C1 segment of cervical spinal cord (tissue), 14 donors: ENCODE results near the gene EXOC4.

Experiments
- DNase-seq, 14 donors: peaks; one replicate each; lab custom pipeline; 2025; lab: John Stamatoyannopoulos, UW

Gene EXOC4

GRCh38 chr7:133364959-133365690, 112.2 kb downstream of the EXOC4 start:
- peak in 1 of 14 donors; percentile 57 for DNase-seq

DNA sequence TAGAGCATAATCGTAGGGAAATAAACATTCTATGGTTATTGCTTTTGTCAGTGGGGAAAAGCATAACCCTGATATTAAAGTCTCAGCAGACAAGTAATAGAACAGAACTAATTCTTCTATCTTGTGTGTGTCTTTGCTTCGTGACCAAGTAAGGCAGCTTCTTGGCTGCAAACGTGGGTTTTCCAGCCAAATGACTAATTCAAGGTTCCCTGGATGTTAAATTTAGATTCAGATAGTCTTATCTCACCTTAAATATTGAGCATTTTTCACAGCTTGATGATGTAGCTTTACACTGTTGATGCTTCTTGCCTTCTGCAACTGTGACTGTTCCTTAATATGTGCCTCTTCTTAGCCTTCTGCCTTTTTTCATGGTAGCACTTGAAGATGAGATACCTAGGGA, 113.0 kb downstream of the EXOC4 start:
- DNase-seq = peak in 1 of 14 donors; percentile 66

GRCh38 chr7:133367561-133367960, 114.7 kb downstream of the EXOC4 start:
- DNase-seq = no peak

GRCh38 chr7:133369130-133369529, 116.3 kb downstream of the EXOC4 start:
- DNase-seq = no peak

DNA sequence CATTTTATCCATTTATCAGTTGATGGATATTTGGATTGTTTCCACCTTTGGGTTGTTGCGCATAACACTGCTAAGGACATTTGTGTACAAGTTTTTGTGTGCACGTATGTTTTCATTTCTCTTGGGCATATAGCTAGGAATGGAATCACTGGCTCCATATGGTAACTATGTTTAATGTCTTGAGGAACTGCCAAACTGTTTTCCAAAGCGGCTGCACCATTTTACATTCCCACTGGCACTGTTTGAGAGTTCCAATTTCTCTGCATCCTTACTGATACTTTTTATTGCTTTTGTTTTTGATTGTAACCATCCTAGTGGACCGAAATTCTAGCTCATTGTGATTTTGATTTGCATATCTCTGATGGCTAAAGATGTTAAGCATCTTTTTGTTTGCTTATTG, 118.7 kb downstream of the EXOC4 start:
- no peak for DNase-seq

DNA sequence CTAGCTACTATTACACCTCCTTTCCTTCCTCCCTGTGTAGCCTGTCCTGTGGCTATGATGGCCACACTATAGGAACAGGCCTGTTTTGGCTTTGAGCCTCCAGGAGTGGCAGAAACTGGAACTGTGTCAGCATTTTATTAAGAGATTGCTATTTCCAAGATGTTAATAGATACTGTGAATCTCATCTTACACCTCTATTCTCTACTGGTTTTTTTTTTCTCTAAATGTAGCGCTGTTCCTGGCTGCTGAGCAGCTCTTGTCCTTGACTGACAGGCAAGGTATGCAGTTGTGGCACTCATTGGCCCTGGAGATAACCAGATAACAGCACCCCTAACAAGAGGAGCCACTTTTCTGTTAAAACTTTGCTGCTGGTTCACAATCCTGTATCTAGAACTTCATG, 119.5 kb downstream of the EXOC4 start:
- no peak for DNase-seq

DNA sequence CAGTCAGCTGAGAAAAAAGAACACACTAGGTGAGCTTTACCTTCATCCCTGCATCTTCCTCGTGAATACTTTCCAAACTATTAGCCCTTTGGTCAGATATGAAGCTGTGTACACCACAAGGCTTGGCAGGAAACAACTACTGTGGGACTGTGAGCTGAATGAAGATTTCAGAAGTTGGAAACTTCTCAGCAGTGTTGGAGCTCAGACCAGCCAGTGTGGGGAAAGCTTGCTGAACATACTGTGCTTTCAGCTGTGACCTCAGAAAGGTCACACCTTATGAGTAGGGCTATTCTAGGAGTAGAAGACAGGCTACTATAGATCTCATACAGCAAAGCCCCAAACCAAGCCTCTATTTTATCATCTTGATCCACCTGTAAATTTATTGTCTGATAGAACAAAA, 123.6 kb downstream of the EXOC4 start:
- DNase-seq = no peak

DNA sequence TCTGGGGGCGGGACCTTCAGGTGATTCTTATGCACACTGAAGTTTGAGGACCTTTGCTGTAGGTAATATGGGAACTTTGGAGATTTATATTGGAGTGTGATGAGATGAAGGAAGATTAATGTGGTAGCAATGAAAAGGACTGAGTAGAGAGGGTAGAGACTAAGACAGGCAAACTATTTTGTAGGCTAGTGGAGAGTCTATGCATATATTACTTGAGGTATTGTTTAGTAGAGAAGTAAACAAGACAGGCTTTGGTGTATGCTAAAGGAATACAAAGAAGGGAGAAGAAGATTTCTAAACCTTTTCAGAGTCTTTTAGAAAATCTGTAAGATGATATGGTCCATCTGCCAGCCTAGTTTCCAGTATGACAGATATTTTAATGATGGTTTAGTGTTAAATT, 129.1 kb downstream of the EXOC4 start:
- no peak for DNase-seq

DNA sequence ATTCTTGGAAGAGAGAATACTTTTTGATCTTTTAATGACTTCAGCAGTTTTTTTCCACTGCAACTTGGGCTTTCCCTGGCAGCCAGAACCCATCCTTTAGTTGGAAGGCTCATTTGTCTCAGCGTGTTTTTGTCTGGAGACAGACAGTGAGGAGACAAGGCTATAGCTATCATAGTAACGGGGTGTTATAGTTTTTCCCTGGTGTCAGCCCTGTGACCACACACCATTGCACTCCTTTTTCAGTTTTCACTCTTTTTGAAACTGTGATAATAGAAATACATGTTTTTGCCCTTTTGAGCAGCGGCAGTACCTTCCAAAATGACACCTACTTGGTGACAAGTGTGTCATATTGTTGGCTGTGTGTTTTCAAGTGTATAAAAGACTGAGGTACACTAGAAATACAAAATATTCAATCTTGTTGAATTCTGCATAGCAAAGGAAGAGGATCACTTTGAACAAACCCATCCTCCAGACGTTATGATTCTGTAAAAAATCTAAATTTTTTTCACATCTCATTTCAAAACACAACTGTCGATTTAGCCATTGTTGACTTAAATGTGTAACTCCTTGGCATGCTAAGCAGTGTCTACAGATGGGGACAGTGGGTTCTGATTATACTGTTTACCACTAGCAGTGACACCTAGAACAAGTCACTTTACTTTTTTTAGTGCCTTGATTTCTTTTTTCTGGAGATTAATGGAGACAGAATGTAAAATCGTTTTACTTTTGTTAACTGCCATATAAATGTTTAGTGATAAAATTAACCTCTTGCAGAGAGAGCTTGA, 130.1 kb downstream of the EXOC4 start:
- peak in 1 of 14 donors; percentile 3 for DNase-seq

DNA sequence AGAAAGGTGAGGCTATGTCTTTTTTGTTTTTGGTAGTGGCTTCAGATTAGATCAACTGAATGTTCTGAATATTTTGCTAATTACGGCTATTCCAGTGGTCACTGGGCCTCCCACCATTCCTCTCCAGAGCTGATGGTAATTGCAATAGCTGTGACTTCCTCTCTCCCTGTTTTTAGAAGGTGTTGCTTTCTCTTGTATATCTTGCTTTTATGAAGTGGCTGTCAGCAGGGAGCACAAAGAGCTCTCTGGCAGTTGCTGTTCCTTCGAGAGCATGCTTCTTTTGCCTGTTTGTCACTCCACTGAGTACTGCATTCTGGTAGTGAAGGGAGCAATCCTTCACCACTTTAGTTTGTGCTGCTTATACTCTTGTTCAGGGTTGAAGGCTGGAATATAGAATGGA, 133.3 kb downstream of the EXOC4 start:
- no peak for DNase-seq

- DNase-seq = no peak
Measured at GRCh38 chr7:133389727-133390126, 136.8 kb downstream of the EXOC4 start.

DNA sequence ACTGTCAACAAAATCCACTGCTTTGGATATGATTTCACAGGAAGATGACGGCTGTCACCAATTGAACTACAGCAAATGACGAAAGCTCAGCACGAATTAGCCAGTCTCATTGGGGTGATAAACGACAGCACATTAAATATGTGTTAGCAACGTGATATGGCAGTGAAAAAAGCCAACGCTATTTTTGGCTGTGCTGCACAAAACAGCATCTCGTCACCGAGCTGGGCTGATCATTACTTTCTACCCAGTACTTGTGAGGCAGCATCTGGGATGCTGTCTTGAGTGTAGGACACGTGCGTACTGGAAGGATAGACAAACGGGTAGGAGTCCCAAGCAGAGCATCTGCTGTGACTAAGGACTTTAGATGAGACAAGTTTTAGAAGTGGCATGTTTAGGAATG, 138.3 kb downstream of the EXOC4 start:
- peak in 1 of 14 donors; percentile 35 for DNase-seq

- DNase-seq = no peak
Measured at GRCh38 chr7:133394369-133394768, 141.5 kb downstream of the EXOC4 start.

DNA sequence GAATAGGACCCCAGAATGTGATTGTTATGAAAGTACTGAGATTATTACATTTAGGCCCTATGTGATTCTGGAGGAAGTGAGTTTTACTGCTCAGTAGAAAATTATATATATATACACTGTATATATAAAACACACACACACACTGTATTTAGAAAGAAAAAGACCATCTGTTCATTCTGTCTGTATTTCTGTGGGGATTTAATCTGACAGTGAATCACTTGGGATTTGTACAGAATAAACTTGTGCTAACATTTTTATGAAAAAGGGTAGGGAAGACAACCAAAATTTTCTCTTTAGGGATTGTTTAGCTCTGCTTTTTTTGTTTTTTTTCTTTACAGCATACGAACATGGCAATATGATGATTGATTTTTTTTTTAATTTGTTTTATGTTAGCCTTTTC, 142.7 kb downstream of the EXOC4 start:
- no peak for DNase-seq

GRCh38 chr7:133398506-133398905, 145.6 kb downstream of the EXOC4 start:
- DNase-seq = no peak

DNA sequence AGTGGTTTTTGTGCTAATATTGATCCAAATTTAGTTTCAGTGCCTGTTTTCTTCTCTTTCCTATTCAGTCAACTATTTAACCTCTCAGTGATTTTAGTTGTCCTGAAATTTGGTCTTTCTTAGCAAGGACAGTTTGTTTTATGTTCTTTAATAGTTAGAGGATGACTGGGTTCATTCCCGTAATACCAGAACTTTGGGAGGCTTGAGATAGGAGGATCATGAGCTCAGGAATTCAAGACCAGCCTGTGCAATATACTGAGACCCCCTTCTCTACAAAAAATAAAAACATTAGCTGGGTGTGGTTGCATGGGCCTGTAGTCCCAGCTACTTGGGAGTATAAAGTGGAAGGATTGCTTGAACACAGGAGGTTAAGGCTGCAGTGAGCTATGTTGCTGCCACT, 148.3 kb downstream of the EXOC4 start:
- no peak for DNase-seq

DNA sequence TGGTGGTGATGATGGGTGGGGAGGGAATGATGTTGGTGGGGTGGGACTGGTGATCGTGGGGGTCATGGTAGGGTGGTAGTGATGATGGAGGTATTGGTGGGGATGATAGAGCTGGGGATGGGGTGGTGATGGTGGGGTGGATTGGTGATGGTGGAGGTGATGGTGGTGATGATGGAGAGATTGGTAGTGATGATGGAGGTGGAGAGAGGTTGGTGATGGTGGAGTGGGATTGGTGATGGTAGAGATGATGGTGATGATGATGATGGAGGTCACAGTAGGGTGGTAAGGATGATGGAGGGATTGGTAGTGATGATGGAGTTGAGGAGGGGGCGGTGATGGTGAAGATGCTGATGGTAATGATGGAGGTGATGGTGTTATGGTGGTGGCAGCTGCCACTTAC, 155.3 kb downstream of the EXOC4 start:
- DNase-seq = no peak

DNA sequence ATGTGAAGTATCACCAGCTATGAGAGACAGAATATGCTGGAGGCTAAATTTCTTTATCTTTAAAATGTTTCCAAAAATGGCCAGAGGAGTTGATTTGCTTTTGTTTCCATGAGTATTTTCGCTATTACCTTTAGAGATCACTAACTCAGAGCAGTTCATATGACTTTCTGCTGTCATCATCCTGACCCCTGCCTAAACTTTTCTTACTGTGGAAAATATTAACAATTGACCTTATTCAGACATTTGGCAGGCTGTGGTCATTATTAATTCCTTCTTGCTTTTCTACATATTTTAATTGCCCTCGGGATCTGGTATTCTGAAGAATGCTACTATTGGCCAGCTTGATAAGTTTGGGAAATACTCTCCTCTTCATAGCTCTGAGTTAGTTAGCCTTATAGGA, 156.5 kb downstream of the EXOC4 start:
- no peak for DNase-seq

DNA sequence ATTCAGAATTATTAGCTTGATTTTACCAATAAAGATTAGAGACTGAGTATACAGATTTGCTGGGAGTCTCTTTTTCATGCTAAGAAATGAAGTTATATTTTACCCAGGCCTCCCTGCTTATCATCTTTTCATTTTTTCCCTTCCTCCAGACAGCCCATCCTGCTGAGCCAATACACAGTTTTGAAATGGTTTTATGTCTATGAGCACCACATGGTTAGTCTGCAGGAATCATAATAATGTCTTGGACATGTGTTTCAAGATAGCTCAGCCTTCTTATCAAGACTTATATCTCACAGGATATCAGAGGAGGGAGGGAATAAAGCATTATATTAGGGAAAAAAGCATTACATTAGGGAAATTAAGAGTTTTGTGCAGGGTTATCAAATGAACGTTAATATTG, 157.1 kb downstream of the EXOC4 start:
- no peak for DNase-seq

DNA sequence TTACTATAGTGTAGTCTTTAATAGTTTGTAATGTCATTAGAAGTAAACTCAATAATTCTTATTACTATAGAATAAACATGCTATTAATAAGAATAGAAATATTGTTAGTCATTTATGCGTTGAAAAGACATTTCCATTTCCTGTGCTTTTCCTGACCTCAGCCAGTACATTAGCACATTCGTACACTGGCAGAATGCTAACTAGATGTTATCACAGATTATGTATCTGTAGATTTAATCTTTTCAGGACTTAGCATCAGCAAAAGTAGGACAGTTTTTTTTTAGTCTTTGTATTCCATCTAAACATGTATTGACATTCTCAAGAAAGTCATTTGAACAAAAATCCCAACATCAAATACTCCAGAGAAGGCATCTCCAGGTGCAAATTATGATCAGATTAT, 158.5 kb downstream of the EXOC4 start:
- DNase-seq = no peak

DNA sequence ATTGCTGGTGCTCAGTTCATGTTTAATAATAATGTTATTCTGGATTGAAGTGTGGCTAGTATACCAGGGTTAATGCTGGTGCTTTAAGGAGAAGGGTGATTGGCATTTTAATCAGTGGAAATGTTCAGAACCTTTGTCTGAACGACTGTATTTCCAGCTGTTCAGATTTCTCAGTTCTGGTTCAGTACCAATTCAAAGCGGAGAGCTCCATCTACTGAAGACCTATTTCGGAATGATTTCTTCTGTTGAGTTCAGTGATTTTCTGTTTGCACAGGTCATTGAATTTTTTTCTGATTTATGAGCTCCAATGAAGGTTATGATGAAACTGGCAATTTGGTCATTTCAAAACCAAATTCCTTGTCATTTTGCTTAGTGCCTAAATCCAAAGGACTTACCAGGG, 160.1 kb downstream of the EXOC4 start:
- no peak for DNase-seq

GRCh38 chr7:133419041-133419440, 166.2 kb downstream of the EXOC4 start:
- no peak for DNase-seq

DNA sequence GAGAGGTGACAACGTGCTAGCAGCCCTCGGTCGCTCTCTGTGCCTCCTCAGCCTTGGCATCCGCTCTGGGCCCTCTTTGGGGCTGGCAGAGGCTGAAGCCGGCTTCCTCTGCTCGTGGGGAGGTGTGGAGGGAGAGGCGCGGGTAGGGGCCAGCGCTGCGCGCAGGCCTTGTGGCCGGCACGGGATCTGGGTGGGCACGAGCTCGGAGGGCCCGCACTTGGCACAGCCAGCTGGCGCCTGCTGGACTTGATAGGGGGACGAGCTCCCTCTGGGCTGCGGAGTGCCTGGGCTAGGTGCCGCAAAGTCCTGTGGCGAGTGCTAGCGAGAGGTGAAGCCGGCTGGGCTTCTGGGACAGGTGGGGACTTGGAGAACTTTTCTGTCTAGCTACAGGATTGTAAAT, 170.7 kb downstream of the EXOC4 start:
- no peak for DNase-seq
